SIG-M5 treated with dmso at 0.1 percent for 504 hours (cell line): ENCODE data around the gene STMN3.
A peak's percentile ranks its signal among the peaks of the same experiment; 100 is the strongest.

Source experiments
- DNase-seq: peaks from one replicate; lab custom pipeline; 2025; ENCODE audit not compliant: unreplicated experiment; lab: John Stamatoyannopoulos, UW

The STMN3 gene

DNA sequence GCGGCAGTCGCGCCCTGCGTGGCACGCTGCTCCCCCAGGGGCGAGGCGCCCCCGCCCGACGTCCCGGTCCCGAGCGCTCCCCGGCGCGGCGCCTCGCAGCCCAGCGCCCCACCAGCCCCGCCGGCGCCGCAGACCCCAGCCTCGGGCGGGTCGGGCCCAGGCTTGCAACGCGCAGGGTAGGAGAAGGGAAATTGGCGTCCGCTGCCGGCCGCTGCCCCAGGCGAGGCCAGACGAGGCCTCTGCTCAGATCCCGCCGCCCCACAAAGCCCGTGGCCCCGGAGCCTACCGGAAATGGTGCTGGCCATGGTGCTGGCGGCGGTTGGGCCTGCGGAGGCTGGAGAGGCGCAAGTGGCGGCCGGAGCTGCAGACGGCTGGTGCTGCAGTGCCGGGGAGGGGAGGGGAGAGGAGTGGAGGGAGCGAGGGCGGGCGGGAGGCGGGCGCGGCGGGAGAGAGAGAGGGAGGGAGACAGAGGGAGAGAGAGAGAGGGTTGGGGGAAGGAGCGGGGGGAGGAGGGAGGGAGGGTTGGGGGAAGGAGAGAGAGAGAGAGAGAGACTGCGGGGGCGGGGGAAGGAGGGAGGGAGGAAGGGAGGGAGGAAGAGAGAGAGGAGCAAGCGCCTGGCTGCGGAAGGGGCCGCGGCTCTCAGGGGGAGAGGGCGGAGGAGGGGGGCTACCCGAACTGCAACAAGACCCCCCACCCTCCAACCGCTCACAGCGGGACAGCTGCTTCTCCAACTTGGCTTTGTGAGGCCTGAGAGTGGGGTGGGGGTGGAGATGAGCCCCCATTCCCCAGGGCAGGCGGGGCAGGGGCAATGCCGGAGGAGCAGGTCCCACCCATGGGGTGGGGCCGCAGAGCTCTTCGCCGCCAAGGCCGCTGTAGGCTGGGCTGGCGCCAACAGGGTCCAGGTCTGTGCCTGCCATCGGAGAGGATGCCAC, at the start of gene STMN3:
Gene STMN3, minus strand, starts transcription at position 384 of the 933 bp plus-strand sequence. Its CDS starts 79 bp downstream, at position 305.
- peak; percentile 81 for DNase-seq

DNA sequence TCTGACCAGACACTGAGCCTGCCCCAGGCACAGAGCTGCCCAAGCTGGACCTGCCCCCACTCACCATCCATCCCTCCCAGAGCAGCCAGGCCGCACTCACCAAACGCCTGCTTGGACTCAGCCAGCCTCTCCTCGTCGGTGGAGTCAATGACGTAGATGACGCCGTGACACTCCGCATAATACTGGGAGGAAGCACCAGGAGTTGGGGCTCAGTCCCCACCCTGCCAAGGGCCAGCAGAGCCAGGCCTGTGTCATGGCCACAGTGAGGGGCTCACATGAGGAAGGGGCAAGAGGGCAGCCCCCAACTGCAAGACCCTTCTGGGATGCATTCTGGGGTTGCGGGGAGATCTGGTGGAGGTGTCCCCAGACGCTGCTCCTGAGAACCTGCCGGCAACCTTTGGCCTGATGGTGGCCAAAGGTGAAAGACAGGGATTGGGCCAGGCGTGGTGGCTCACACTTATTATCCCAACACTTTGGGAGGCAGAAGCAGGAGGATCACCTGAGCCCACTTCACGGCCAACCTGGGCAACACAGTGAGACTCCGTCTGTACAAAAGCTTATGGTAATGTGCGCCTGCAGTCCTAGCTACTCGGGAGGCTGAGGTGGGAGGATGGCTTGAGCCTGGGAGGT, 48.9 kb upstream of the STMN3 start:
- DNase-seq, result no peak

DNA sequence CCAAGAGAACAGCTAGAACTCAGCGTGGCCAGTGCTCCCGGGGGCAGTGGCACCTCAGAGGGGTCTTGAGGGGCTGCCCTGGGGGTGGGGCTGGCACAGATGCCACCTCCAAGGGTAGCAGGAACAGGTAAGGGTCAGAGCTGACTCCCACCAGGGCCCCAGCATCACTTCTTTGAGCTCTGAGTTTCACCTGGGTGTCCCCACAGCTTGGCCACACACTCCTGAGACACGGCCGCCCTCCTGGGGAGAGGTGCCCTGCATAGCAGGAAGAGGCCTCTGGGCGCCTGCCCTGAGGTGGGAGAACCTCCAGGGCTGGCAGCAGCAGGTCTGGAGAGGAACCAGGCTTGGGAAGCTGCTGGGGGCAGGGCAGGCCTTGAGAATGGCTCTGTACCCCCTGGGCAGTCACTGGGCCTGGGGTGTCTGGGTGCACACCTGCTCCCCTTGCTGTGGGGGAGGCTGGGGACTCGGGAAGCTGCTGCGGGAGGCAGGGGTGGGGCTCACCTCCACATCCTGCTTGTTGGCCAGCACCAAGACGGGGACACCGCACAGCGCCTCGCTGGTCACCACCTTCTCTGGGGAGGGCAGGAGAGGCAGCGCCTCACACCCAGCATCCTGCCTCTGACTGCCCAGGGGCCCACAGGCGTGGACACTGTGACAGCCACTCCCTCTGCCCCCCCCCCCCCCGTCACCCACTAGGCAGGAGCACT, 48.3 kb upstream of the STMN3 start:
- DNase-seq, result no peak

DNA sequence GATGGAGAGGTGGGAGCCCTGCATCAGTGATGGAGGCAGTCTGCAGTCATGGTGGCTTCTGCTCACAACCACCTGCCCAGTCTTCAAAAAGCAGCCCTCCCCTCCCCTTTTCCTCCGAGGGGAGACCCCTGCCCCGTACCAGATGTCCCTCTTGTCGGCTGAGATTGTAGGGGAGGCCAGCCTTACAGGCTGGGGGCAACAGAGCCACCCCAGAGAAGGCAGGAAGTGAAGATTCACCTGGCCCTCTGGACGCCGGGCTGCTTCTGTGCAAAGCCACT, 47.8 kb upstream of the STMN3 start:
- no peak for DNase-seq

DNA sequence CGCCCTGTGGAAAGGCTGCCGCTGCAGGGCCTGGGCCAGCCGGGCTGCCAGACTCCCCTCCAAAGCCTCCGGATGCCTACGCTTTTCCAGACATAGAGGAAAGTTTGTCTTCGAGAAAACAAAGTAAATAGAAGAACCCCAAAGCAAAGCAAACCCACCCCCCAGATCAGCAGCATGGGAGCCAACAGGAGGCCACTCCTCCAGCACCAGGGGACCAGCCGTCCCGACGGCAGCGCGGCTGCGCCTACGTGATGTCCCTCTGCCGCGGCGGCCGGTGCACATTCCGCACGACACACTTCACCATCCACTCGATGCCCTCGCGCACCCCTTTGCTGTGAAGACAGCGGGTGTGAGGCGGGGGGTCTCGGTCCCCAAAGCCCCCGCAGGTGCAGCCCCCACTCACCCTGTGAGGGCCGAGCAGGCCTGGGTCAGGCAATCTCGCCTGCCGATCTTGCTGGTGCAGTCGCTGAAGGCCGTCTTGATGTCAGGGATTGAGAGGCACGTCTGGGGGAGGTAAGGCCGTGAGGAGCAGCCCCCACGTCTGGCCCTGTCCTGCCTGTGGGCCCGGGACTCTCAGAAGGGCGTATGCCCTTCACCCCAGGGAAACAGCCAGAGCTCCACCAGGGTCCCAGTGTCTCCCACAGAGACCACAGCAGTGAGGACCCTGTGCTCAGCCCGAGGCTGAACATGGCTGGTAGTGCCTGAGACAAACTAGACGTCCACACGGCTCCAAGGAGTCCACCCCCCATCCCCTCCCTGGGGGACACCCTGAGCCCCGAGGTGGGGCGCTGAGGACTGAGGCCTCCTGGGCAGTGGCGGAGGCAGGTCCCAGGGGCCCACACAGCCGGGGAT, 47.2 kb upstream of the STMN3 start:
- no peak for DNase-seq

DNA sequence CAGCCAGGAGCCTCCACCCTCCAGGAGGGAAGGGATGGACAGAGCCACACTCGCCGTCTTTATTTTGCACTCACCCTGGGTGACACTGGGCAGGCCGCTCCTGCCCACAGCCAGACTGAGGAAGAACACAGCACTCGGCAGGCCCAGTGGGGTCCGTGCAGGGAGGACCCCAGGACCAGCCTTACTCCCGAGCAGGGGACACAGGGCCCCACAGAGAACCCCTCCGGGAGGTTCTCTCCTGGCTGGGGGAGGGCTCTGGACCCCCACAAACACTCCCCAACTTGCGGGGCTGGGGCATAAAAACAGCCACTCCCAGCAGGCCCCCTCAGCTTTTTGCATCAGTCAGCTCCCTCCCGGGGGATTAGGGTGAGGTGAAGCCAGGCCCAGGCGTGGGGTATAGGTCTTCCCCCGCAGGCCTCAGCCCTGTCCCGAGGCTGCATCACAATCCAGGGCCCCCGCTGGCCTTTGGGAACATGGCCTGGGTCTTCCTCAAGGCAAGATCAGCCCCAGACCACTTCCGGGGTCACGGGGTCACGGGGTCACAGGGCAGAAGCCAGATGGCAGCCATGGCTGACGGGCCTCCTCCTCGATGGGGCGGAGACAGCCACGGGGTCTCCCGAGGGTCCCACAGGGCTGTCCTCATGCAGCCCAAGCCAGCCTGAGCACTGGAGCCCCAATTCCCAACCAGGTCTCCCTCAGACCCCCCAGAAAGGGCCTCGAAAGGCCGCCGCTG, 46.4 kb upstream of the STMN3 start:
- no peak for DNase-seq

DNA sequence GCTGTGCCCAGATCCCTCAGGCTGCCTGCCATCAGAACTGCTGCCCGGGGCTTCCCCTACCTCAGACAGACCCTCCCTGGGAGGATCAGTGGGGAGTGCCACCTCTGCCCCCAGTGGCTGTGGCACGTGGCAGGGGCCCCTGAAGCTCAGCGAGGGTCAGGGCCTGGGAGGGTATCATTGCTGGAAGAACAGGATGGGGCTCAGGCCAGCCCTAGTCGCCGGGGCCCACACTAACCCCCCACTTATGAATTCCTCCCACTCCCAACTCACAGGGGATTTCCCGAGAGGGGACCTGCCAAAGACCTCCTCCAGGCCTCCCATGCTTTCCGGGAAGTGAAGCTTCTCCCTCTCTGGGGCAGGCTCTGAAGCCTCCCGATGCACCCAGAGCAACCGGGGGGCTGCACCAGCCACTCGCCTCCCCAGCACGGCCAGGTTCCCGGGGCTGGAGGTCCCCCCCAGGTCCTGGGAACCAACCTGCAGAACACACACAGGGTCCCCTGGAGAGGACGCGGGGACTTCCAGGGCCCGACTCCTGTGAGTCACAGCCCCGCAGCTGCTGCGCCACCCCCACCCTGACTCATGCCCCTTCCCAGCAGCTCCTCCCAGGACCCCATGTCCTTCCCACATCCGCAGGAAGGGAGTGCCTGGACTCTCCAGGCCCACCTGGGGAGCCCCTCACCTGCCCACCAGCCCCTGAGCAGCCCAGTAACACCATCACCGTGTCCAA, 45.7 kb upstream of the STMN3 start:
- DNase-seq, result no peak

DNA sequence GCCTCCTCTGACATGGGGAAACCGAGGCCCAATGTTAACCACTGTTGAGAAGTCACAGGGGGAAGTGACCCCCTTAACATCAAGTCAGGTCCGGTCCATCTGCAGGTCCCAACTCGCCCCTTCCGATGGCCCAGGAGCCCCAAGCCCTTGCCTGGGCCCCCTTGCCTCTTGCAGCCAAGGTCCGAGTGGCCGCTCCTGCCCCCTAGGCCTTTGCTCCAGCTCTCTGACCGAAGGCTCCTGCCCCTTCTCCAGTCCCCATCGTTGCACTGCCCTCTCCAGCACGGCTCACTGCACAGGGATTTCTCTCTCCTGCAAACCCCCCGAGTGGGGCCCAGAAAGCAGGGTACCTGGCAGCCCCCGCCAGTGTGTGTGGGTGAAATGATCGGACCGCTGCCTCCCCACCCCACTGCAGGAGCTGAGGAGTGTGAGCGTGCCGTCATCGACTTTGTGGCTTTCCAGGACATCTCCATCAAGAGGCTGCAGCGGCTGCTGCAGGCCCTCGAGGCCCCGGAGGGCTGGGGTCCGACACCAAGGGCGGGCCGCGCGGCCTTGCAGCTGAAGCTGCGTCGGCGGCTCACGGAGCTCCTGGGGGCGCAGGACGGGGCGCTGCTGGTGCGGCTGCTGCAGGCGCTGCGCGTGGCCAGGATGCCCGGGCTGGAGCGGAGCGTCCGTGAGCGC, 44.8 kb upstream of the STMN3 start:
- no peak for DNase-seq

DNA sequence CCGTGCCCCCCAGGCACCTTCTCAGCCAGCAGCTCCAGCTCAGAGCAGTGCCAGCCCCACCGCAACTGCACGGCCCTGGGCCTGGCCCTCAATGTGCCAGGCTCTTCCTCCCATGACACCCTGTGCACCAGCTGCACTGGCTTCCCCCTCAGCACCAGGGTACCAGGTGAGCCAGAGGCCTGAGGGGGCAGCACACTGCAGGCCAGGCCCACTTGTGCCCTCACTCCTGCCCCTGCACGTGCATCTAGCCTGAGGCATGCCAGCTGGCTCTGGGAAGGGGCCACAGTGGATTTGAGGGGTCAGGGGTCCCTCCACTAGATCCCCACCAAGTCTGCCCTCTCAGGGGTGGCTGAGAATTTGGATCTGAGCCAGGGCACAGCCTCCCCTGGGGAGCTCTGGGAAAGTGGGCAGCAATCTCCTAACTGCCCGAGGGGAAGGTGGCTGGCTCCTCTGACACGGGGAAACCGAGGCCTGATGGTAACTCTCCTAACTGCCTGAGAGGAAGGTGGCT, 44.2 kb upstream of the STMN3 start:
- no peak for DNase-seq

DNA sequence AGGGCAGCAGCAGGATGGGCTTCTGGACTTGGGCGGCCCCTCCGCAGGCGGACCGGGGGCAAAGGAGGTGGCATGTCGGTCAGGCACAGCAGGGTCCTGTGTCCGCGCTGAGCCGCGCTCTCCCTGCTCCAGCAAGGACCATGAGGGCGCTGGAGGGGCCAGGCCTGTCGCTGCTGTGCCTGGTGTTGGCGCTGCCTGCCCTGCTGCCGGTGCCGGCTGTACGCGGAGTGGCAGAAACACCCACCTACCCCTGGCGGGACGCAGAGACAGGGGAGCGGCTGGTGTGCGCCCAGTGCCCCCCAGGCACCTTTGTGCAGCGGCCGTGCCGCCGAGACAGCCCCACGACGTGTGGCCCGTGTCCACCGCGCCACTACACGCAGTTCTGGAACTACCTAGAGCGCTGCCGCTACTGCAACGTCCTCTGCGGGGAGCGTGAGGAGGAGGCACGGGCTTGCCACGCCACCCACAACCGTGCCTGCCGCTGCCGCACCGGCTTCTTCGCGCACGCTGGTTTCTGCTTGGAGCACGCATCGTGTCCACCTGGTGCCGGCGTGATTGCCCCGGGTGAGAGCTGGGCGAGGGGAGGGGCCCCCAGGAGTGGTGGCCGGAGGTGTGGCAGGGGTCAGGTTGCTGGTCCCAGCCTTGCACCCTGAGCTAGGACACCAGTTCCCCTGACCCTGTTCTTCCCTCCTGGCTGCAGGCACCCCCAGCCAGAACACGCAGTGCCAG, 43.6 kb upstream of the STMN3 start, which contains the start of gene TNFRSF6B:
Gene TNFRSF6B, plus strand, starts transcription at position 25 of the 729 bp plus-strand sequence. Its CDS starts 116 bp downstream, at position 141.
- DNase-seq, result no peak

DNA sequence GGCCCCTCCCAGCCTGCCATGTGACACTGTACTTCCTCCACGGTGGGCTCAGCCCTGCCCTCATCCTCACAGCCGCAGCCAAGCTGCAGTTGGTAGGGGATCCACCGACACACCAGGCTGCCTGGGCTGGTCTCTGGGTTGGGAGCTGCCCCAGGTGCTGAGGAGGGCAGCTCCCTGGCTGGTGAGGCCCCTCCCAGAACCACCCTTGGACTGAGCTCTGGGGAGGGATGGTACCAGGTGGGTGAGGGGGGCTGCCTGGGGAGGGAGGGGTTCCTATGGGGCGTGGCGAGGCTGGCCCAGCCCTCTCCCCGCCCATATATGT, 43.0 kb upstream of the STMN3 start:
- no peak for DNase-seq

DNA sequence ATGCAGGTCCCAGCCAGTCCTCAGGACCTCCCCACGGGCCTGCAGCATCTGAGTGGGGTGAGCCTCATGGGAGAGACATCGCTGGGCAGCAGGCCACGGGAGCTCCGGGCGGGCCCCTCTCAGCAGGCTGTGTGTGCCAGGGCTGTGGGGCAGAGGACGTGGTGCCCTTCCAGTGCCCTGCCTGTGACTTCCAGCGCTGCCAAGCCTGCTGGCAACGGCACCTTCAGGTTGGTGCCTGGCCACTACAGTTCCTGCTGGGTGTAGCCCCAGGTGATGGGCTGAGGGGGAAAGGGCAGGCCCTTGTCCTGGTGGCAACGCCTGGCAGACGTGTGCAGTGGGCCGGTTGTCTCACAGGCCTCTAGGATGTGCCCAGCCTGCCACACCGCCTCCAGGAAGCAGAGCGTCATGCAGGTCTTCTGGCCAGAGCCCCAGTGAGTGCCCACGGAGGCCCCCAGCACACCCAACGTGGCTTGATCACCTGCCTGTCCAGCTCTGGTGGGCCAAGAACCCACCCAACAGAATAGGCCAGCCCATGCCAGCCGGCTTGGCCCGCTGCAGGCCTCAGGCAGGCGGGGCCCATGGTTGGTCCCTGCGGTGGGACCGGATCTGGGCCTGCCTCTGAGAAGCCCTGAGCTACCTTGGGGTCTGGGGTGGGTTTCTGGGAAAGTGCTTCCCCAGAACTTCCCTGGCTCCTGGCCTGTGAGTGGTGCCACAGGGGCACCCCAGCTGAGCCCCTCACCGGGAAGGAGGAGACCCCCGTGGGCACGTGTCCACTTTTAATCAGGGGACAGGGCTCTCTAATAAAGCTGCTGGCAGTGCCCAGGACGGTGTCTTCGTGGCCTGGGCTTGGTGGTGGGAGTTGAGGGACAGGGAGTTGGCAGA, 42.4 kb upstream of the STMN3 start:
- DNase-seq, result no peak

DNA sequence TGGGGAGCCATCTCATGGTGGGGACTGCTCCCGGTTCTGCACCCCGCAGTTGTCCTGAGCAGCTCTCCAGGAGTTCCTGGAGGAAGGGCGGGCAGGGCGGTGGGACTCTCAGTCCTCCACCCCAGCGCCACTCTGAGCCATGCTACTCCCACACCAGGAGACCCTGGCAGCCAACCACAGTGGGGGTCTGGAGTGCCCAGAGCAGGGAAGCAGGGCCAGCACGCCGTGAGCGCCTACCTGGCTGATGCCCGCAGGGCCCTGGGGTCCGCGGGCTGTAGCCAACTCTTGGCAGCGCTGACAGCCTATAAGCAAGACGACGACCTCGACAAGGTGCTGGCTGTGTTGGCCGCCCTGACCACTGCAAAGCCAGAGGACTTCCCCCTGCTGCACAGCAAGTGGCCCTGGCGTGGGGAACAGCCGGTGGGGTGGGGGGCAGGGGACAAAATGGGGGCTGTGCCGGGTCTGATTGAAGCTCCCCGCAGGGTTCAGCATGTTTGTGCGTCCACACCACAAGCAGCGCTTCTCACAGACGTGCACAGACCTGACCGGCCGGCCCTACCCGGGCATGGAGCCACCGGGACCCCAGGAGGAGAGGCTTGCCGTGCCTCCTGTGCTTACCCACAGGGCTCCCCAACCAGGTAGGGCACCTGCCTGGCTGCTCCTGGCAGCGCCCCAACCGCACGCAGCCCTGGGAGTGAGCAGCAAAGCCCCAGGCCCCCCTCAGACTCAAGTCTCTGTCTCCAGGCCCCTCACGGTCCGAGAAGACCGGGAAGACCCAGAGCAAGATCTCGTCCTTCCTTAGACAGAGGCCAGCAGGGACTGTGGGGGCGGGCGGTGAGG, 41.6 kb upstream of the STMN3 start:
- no peak for DNase-seq

DNA sequence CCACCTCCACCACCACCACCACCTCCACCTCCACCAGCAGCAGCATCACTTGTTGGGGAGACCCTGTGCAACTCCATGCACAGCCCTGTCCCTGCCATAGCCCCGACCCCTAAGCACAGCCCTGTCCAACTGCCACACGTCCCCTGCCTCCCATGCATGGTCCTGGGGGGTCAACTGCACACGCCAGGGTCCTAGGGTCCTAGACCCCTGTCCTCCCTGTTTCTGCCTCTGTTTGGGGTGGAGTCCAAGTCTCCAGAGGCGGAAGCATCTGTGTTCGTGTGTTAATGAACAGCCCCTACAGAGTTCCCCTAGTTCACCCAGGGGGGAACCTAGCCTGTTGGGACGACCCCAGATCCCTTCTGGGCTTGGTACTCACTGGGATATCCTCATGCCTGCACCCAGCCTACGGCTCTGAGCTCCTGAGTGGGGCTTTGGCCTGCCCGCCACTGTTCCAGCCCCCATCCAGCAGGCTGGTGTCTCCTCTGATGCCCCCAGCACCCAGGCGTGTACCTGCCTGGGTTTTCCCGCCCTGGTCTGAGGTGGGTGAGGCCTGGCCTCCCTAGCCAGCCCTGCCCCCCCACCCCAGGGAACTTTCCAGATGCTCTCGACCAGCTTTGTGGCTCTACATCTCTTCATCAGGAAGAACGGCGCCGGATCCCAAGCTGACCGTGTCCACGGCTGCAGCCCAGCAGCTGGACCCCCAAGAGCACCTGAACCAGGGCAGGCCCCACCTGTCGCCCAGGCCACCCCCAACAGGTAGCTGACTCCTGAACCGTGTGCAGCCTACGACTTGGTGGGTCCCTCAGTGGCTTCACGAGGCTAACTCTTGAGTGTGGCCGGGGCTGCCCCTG, 40.7 kb upstream of the STMN3 start:
- no peak for DNase-seq

DNA sequence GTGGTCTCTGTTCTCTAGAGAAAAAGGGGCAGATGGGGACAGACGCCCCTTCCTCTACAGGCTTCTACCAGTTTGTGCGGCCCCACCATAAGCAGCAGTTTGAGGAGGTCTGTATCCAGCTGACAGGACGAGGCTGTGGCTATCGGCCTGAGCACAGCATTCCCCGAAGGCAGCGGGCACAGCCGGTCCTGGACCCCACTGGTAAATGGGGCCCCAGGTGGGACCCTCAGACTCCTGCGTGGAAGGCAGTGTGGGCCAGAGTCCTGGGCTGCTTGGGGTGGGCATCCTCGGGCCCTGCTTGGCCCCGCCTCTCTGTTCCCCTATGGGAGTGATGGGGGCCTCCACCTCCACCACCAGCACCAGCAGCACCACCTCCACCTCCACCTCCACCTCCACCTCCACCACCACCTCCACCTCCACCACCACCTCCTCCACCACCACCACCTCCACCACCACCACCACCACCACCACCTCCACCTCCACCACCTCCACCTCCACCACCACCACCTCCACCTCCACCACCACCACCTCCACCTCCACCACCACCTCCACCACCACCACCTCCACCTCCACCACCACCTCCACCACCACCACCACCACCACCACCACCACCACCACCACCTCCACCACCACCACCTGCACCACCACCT, 40.0 kb upstream of the STMN3 start:
- no peak for DNase-seq
